NCI-H2107 treated with DMSO at 0.1 percent for 48 hours (cell line): ENCODE measurements around the gene GPR4.
"Not testable (repeated sequence)": the region's sequence is repeated elsewhere in the genome, so short reads cannot be mapped to it uniquely, and the experiment has no call there.

Source experiments
- DNase-seq: peaks from one replicate; lab custom pipeline; 2025; ENCODE audit not compliant: unreplicated experiment; lab: John Stamatoyannopoulos, UW

Gene GPR4

GRCh38 chr19:45601524-45602374 is at the start of gene GPR4:
GPR4 (minus strand) TSS chr19:45602212; CDS start chr19:45591866, 10,346 bp downstream.
- no peak for DNase-seq

GRCh38 chr19:45650722-45651121 is 48.7 kb upstream of the GPR4 start:
- DNase-seq: no peak

DNA sequence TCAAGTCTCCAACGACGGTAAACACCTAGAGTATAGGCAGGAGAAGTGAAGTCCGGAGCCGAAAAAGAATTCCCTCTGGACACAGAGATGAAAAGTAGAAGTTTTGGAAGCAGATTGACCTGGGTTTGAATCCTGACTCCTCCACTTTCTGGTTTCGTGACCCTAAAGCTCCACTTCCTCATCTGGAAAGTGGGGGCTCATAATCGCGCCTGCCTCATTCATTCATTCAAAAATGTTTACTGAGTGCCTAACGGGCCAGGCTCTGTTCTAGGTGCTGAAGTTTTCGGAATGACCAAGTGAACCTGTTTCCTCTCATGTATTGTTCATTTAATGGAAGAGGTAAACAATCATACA is 44.3 kb upstream of the GPR4 start:
- DNase-seq: no peak

DNA sequence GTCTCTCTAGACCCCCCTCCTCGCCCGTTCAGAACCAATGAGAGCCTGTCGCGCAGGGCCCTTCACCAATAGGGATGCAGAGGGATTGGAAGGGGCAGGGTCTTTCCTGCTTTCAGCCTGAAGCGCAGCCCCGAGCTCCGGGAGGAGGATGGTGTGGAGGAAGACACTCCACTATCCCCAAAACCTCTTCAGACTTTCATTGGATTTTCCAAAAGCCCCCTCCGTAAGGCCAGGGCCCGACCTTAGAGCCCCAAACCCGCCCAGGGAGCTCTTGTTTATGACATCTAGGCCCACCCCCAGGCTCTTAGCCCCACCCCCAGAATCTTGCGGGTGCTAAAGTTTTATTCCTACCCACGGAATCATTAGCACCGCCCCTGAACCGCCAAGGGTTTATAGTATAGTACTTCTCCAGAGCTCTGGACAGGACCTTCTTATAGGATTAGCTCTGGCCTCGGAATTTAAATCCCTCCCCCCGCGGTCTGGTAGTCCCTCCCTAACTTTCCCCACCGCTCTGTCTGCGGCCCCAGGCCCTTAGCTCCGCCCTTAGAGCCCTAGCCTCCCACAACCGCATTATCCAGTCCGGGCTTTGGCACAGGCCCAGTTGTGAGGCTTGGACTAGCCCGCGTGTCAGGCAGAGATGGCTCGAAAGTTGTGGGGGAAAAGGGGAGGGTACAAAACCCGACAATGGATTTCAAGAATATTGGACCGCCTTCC is 43.8 kb upstream of the GPR4 start:
- peak; percentile 4 for DNase-seq

DNA sequence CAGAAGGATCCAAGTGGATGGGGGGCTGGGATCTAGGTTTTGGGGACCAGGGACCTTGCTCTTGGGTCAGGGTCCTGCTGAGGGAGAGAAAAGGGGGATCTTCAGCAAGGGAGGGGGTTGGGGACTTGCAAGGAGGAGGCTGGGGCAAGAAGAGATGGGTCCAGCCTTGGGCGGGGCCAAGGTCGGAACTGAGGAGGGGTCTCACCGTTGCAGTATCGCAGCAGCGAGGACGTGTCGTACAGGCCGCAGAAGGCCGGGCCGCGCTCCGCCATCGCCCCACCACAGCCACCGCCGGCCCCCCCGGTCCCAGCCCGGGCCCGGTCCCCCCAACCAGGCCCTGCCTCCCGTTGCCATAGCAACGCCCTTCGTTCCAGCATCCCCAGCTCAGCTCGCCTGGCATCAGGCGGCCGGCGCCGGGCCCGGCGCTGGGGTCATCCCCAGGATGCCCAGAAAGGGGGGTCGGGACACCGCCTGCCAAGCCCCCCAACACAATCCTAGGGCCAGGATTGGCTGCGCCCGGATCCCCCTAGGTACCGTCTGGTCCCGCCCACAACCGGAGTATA is 43.1 kb upstream of the GPR4 start:
- DNase-seq: no peak

- no peak for DNase-seq
These were observed 42.1 kb upstream of the GPR4 start for GRCh38 chr19:45643927-45644771.

GRCh38 chr19:45643024-45643926 is 41.3 kb upstream of the GPR4 start:
- peak; percentile 24 for DNase-seq

- DNase-seq: peak; percentile 54
These were observed 39.5 kb upstream of the GPR4 start for GRCh38 chr19:45641274-45642105.

- no peak for DNase-seq
These were observed 38.8 kb upstream of the GPR4 start for GRCh38 chr19:45640849-45641273.

DNA sequence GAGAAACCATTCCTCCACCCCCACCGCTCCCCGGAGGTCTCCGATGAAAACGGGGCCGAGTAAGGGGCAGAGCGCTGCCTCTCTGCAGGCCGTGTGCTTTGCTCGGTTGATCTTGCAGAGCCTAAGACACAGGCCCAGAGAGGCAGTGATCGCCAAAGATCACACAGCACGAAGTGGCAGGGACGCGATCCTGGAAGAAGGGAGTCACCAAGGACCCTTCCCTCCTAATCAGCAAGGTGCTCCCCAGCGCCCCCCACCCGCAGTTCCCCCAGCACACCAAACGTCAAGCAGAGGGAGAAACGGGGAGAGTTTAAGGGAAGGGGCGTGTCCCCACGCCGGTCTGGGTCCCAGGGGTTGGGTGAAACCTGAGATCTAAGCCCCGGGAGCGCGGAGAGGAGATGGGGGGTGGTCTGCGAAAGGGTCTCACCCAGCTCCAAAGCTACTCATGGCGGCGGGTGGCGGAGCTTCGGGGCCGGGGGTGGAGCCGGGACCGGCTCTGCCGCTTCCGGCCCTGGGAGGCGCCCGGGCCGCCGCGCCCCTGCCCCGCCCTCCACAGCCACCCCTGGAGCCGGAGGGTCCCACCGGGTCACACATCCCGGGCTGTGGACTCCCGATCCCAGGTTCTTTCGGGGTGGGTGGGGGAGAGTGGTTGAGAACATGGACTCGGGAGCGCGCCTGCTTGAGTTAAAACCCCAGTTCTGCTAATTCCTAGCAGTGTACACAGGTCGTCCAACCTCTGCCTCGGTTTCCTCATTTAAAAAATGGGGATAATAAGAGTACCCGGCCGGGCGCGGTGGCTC is 37.1 kb upstream of the GPR4 start, which contains the start of gene EML2:
Gene EML2 (minus strand): TSS at position 468 of the 800 bp plus-strand sequence. CDS start 21 bp downstream, at position 447.
- DNase-seq: peak; percentile 9

- no peak for DNase-seq
These were observed 36.1 kb upstream of the GPR4 start for GRCh38 chr19:45637890-45638667.

DNA sequence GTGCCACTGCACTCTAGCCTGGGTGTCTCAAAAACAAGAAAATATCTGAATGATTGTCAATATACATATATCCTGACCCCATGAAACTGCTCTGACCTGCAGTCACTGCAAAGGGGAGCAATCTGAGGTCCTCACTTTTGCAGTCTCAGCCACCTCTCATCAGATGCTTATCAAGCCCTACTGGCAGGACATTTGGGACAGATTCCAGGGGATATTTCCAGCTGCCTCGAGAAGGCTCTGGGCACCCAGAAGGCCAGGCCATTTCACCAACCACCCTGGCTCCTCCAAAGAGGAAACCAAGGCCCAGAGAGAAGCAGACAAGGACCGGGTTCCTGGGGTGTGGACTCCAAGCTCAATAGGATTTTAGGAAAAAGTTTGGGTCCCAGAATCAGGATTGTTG is 34.9 kb upstream of the GPR4 start:
- no peak for DNase-seq

- no peak for DNase-seq
These were observed 34.3 kb upstream of the GPR4 start for GRCh38 chr19:45636275-45636674.

- peak; percentile 25 for DNase-seq
These were observed 30.6 kb upstream of the GPR4 start for GRCh38 chr19:45632468-45633196.

GRCh38 chr19:45630463-45630862 is 28.5 kb upstream of the GPR4 start:
- DNase-seq: no peak

- no peak for DNase-seq
These were observed 27.7 kb upstream of the GPR4 start for GRCh38 chr19:45629704-45630103.

DNA sequence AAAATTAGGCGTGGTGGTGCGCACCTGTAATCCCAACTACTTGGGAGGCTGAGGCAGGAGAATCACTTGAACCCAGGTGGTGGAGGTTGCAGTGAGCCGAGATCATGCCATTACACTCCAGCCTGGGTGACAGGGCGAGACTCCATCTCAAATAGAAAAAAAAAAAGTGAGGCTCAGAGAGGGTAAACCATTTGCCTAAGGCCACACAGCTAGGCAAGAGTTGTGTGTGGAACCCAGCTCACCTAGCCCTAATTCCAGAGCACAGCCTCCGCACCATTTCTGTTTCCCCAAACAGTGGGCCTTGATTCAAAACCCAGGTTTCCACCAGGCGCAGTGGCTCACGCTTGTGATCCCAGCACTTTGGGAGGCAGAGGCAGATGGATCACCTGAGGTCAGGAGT is 26.2 kb upstream of the GPR4 start:
- not testable (repeated sequence) for DNase-seq
